DOHH2 (cell line): ENCODE data around the gene CLN6.

ENCODE experiments used
- H3F3A ChIP-seq: fragments of 200-600 bp; sonication (generic), shearing (Covaris generic); 2 replicates; pipeline ENCODE4 v1.6.0; 2016; ENCODE audit warnings: antibody characterized with exemption, mild to moderate bottlenecking; ENCODE audit not compliant: control insufficient read depth, insufficient read depth
- H3K27ac ChIP-seq: fragments of 200-600 bp; sonication (generic); 2 replicates; pipeline ENCODE4 v1.5.1; 2014; ENCODE audit warnings: low read depth, mild to moderate bottlenecking, low read length, moderate library complexity
- H3K27me3 ChIP-seq: fragments of 200-600 bp; sonication (generic); 2 replicates; pipeline ENCODE4 v1.6.1; 2014; ENCODE audit warnings: mild to moderate bottlenecking, low read length, mixed read lengths; ENCODE audit not compliant: control insufficient read depth
- H3K36me3 ChIP-seq: fragments of 200-600 bp; sonication (generic); 2 replicates; pipeline ENCODE4 v1.6.1; 2014; ENCODE audit warnings: mild to moderate bottlenecking, low read length, moderate library complexity, mixed read lengths; ENCODE audit not compliant: control insufficient read depth
- H3K4me1 ChIP-seq: fragments of 200-600 bp; sonication (generic); 2 replicates; pipeline ENCODE4 v1.6.1; 2014; ENCODE audit warnings: mild to moderate bottlenecking, low read length, mixed read lengths; ENCODE audit not compliant: control insufficient read depth
- H3K4me2 ChIP-seq: fragments of 200-600 bp; sonication (generic); 2 replicates; pipeline ENCODE4 v1.6.0; 2014; ENCODE audit warnings: mild to moderate bottlenecking, low read length, moderate library complexity
- H3K4me3 ChIP-seq: fragments of 200-600 bp; sonication (generic); 2 replicates; pipeline ENCODE4 v1.5.1; 2014; ENCODE audit warnings: mild to moderate bottlenecking, low read length, mixed read lengths
- H3K79me2 ChIP-seq: fragments of 200-600 bp; sonication (generic); 2 replicates; pipeline ENCODE4 v1.6.1; 2014; ENCODE audit warnings: mild to moderate bottlenecking, low read length, mixed read lengths; ENCODE audit not compliant: control insufficient read depth
- H3K9me2 ChIP-seq: fragments of 200-600 bp; sonication (generic); replicated peaks from 2 replicates; pipeline ENCODE4 v1.6.1; 2014; ENCODE audit warnings: mild to moderate bottlenecking, low read length, mixed read lengths; ENCODE audit not compliant: control insufficient read depth
- H3K9me3 ChIP-seq: fragments of 200-600 bp; sonication (generic); 2 replicates; pipeline ENCODE4 v1.6.1; 2014; ENCODE audit warnings: antibody characterized with exemption, low read length, mixed read lengths; ENCODE audit not compliant: control insufficient read depth, insufficient read depth
- H4K20me1 ChIP-seq: fragments of 200-600 bp; sonication (generic); 2 replicates; pipeline ENCODE4 v1.6.0; 2014; ENCODE audit warnings: low read depth, mild to moderate bottlenecking, antibody characterized with exemption, low read length, moderate library complexity; ENCODE audit not compliant: control insufficient read depth, insufficient read depth
- CTCF ChIP-seq: fragments of 200-600 bp; sonication (generic); IDR thresholded peaks from one replicate; pipeline ENCODE4 v1.5.1; 2014; ENCODE audit warnings: antibody characterized with exemption, mild to moderate bottlenecking, low read depth, low read length; ENCODE audit not compliant: poor library complexity, severe bottlenecking
- EZH2phosphoT487 ChIP-seq: fragments of 200-600 bp; sonication (generic); IDR thresholded peaks from 2 replicates; pipeline ENCODE4 v1.6.1; 2017; ENCODE audit warnings: borderline replicate concordance, mild to moderate bottlenecking, antibody characterized with exemption, low read length, moderate library complexity, mixed read lengths

CLN6 gene

GRCh38 chr15:68191555-68191954, 38.0 kb downstream of the CLN6 start:
- no peak overlapping the region for H3K27ac ChIP-seq
- H3K4me1 ChIP-seq: peaks cover 19% of the 10 kb centered on the region
- TF ChIP-seq CTCF: no peak
- no peak for TF ChIP-seq EZH2phosphoT487
- H3F3A ChIP-seq: peaks cover 5% of the 10 kb centered on the region
- H4K20me1 ChIP-seq: no peaks in the 10 kb centered on the region; the same call in 1 of the 2 replicates
- no peaks in the 10 kb centered on the region for H3K27me3 ChIP-seq
- H3K9me2 ChIP-seq: no peaks in the 10 kb centered on the region
- no peaks in the 10 kb centered on the region for H3K9me3 ChIP-seq
- no peak overlapping the region for H3K4me2 ChIP-seq
- no peaks in the 10 kb centered on the region for H3K79me2 ChIP-seq
- H3K36me3 ChIP-seq: peaks cover 74% of the 10 kb centered on the region
- no peak overlapping the region for H3K4me3 ChIP-seq

GRCh38 chr15:68190048-68190447, 39.5 kb downstream of the CLN6 start:
- Histone ChIP-seq H3K4me1 (peaks cover 19% of the 10 kb centered on the region), H3K4me3 (no peak overlapping the region), H3K36me3 (peaks cover 83% of the 10 kb centered on the region), H3K9me3 (no peaks in the 10 kb centered on the region), H3K9me2 (no peaks in the 10 kb centered on the region), H3K4me2 (no peak overlapping the region), H3F3A (peaks cover 5% of the 10 kb centered on the region; the same call in 1 of the 2 replicates), H3K79me2 (no peaks in the 10 kb centered on the region), H3K27ac (no peak overlapping the region), H3K27me3 (no peaks in the 10 kb centered on the region), H4K20me1 (no peaks in the 10 kb centered on the region; the same call in 1 of the 2 replicates)
- TF ChIP-seq EZH2phosphoT487 (no peak), CTCF (no peak)

GRCh38 chr15:68188647-68189046, 40.9 kb downstream of the CLN6 start:
- H3K4me1 ChIP-seq: peaks cover 19% of the 10 kb centered on the region
- peaks cover 92% of the 10 kb centered on the region for H3K36me3 ChIP-seq
- peak overlapping the region; percentile 29 for H3K27ac ChIP-seq
- TF ChIP-seq EZH2phosphoT487: no peak
- no peak for TF ChIP-seq CTCF
- no peak overlapping the region for H3K4me3 ChIP-seq
- peaks cover 5% of the 10 kb centered on the region; the same call in 1 of the 2 replicates for H3F3A ChIP-seq
- H3K9me3 ChIP-seq: no peaks in the 10 kb centered on the region
- no peaks in the 10 kb centered on the region for H3K79me2 ChIP-seq
- H3K27me3 ChIP-seq: no peaks in the 10 kb centered on the region
- peak overlapping the region; percentile 24 for H3K4me2 ChIP-seq
- no peaks in the 10 kb centered on the region; the same call in 1 of the 2 replicates for H4K20me1 ChIP-seq
- H3K9me2 ChIP-seq: no peaks in the 10 kb centered on the region
